Raji (cell line): ENCODE results near the gene CHN2.

Experiments
- POLR2A ChIP-seq: IDR thresholded peaks from 2 replicates; pipeline ENCODE4 v1.6.1; 2011; ENCODE audit warnings: low read depth, low read length, control low read depth; ENCODE audit not compliant: insufficient read depth

The CHN2 gene

DNA sequence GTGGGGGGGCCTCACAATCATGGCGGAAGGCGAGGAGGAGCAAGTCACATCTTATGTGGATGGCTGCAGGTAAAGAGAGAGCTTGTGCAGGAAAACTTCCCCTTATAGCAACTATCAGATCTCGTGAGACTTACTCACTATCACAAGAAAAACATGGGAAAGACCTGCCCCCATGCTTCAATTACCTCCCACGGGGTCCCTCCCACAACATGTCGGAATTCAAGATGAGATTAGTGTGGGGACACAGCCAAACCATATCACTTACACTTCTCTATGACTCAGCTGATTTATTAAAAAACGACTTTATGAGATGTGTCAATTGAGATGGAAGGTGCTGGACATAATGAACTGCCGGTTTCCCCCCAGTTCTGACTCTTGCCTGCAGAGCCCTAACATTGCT is 23.8 kb upstream of the CHN2 start:
- no peak for TF ChIP-seq POLR2A

DNA sequence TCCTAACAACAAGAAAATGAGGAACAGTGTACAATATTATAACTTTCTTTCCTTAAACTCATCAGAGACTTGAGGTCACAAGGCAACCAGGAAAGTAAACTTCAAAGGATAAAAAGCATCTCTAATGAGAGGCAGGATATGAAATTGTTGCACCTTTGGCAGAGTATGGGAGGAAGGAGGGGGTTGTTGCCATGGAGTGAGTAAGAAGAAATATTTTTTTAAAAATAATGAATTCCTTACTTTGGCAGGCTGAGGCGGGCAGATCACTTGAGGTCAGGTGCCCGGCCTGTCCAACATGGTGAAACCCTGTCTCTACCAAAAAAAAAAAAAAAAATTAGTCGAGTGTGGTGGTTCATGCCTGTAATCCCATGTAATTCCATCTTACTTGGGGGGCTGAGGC is 21.1 kb upstream of the CHN2 start:
- TF ChIP-seq POLR2A = no peak

DNA sequence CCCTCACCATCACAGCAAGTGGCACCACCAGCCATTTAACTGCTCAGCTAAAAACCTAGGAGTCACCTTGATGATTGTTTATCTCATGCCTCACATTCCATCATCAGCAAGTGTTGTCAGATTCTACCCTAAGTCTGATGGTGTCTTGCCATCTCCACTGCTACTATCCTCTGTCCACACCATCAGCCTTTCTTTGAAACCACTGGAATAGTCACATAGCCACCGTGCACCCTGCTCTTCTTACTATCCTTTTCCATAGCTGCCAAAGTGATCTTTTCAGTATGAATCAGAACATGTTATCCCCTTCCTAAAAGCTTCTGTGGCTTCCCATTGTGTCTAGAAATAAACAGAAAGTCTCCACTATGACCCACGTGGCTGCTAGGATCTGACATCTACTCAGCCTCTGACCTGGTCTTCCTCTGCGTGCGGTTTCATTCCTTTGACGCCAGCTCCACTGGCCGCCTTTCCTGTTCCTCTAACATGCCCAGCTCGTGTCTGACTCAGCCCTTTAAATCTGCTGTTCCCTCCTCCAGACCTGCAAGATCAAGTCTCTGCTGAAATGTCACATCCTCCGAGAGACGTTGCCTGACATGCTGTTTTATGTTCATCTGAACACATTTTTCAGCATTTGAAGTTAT is 16.5 kb upstream of the CHN2 start:
- TF ChIP-seq POLR2A = no peak

DNA sequence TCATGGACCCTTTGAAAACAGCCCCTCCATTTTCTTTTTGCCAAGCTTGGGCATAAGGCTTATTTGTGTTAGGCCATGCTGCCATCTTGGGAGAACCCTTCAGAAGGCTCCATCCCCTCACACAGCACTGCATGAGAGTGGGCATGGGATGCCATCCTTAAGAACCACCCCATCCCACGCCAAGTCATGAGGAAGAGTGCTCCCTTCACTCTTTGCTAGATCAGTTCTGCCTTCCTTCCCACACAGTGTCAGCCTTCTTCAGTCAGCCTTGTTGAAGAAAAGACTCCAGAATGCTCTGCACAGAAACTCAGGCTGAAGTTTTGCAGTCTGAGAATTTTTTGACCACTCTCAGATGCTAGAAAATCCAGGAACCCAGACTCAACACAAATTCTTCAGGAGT is 15.5 kb upstream of the CHN2 start:
- TF ChIP-seq POLR2A = no peak

DNA sequence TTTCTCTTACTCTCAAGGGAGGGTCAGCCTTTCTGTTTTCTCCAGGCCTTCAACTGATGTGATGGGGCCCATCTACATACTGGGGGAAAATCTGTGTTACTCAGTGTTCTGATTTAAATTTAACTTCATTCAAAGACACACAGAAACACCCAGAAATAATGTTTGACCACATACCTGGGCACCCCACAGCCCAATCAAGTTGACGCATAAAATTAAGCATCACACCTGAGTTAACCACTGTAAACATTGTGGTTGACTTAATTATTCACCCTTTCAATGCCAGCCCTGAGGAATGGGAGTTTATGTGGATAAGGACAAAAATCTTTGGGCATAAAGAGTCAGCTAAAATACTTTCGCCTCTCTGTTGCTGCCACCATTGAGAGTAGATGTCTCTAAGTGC is 10.0 kb upstream of the CHN2 start:
- TF ChIP-seq POLR2A = no peak

DNA sequence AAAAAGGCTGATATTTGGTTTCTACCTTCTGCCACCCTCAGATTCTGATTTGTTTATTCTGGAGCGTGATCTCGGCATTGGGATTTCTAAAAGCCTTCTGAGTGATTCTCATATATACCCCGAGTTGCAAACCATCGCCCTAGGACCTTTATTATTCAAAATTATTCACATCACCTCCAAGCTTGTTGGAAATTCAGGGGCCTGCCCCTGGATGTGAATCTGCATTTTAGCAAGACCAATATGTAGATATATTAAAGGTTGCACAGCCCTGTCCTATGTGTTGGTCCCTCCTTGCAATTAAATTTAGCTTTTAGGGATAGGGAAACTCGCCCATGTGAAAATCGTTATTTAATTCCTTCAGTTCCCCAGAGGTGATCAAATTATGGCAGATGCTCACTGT is 9.0 kb upstream of the CHN2 start:
- TF ChIP-seq POLR2A = no peak

DNA sequence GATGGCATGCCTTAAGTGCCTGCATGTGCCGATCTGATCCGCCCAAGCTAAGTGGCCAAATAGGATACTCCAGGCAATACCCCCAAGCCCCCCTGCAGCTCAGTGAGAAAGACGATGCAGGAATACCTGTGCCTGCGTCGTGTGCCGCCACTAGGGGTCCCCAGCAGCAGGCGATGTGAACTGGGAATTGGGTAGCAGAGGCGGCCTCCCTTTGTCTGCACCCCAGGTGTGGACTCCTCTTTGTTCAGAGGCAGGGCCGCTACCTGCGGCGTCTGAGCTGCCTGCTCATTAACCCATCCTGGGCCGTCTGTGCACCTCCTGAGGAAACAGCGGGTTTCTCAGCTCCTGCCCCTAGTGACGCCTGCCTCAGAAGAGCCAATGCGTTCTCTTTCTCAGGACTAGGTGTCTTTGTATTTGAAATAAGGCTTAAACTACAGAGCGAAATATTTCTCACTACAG is 4.8 kb upstream of the CHN2 start:
- TF ChIP-seq POLR2A = no peak

DNA sequence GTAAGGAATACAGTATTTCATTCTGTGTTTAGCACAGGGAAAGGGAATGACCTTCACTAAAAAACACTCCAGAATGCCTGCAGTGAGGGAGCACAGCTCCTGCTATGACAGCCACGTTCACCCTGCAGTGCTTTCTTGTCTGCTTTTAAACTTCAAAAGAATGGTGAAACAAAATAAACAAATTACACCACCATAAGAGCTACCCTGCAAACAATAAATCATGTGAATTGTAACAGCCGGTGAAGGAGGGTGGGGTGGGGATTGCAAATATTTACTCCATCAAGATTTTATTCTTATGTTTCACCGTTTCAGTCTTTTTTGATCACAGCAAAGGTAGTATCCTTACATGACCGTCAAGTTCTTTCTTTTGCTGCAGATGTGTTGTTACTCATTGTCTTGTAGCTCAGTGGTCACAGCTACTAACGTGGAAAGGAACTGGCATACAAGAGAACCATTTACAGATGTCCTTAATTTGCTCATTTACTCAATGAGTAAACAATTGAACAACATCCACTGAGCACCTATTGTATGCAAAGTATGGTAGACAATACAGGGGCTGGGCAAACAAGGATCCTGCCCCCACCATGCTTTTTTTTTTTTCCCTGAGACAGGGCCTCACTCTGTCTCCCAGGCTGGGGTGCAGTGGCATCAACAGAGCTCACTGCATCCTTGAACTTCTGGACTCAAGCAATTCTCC is 4.1 kb upstream of the CHN2 start:
- TF ChIP-seq POLR2A = no peak

DNA sequence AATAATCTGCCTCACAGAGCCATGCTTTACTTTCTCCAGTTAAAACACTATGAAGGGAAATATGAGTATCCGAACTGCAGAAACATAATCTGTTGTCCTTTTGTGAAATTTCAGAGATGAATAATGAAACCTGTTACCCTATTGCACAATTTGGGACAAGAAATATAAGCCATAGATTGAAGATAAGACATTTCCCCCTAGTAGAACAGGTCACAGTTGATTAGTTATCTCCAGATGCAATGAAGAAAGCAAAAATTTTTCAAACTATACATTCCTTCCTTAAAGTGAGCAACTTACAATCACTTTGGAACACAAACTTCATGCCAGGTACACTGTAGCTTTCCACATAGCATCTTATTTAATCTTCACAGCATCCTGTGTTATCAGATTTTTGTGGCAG is 2.3 kb upstream of the CHN2 start:
- no peak for TF ChIP-seq POLR2A

DNA sequence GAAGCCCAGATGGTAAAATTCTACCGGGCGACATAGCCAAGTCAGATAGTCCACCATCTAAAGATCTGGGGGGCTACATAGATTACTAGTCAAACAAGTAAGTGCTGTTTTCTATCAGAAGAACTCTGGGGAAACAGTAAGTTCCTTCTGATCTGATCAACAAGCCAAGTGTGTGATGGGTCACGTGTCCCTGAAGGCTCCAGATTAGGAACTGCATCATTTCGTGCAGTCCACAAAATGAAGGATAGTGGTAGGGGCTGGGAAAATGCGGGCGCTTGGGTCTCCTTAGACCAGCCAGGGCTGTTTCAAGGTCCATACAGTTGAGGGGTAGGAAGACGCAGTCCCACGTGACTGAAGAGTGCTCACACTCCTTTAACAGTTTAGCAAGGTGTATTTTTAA is 1.8 kb upstream of the CHN2 start:
- TF ChIP-seq POLR2A = no peak

DNA sequence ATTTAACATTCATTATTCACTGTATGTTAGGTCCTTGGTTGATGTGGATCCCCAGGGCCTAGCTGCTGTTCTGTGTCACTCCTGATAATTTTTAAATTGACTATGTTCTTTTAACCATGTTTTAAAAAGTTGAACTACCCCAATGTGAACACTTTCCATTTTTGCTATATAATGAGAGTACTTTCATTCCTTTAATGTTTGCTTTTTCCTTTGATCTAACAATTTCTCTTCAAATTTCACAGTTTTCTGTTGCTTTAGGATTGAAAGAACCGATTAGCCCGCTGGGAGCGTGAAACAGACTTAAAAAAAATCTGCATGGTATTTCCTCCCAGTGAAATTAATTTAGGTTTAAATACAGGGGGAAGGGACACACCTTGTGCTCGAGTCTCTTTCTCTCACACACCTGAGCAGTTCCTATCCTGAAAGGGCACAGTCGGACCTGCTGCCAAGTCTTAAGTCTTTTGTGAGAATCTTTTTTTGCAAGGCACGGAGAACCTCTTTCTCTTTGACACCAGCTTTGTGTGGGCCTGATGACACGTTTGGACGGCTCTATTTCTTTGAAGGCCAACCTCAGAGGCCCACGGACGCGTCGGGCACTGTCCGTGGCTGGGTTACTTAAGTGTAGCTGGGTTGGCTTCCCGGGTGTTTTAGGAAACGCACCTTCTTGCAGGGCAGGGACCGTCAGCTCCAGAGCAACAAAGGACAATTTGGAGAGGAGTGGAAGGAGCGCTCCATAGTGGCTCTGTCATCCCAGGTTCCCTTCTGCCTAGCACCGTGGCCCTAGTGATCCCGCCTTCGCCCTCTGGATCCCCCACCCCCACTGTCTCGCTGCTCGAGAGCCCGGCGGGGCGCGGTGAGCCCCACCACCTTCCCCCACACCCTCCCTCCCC is 1.0 kb upstream of the CHN2 start:
- TF ChIP-seq POLR2A = no peak

DNA sequence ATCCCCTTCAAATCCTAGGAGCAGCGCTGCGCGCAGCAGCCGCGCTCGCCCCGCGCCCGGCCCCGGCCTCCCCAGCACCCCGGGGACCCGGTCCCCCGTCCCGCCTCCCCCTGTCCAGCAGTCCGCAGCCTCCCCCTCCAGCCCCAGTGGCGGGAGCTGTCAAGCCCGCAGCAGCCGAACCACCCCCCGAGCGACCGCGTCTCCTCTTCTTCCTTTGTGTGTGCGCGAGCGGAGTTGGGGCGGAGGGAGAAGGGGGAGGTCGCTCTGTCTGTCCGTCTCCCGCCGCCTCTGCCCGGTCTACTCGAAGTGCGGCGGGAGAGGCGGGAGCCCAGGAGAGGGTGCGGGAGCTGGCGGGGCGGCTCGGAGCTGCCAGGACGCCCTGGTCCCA is 375 bp upstream of the CHN2 start:
- TF ChIP-seq POLR2A = no peak

DNA sequence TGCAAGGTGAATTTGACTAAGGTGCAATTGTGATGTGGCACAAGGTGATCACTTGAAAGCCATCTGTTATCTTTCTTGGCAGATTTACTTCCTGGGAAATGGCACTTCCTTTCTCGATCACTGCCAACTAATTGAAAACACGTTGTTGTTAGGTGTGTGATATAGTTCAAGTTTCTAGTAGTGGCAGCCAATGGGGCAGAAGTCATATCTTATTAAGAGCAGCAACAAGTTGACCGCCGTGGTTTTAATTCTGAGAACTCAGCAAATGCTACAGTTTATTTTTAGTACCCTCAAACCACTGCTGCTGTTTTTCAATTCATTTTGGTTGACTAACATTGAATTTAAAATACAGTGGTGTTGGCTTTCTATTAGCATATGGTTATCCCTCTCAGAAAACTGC is 1.6 kb downstream of the CHN2 start:
- no peak for TF ChIP-seq POLR2A

DNA sequence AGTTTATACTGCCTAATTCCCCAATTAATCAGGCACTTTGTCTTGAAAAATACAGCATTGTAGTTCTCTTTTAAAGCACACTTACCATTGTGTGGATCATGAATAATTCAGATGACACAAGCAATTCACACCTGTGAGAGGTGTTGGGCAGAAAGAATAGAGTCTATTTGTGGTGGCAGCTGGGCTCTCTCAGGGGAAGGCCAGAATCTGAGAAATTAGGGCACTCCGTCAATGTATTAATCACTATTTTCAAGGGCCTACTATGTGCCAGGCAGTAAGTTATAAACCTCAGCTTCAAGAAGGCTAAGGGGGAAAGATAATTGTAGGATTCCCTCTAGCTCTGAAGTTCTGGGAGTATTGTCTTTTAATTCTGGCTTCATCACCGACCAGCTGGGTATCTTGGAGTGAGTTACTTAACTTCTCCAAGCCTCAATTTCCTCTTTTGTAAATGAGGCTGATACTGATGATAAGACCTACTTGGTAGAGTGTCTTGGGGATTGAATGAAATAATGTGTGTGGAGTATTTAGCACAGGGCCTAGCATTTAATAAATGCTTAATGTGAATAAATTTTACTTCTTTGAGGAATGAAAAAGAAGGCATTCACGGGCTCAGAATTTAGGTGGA is 2.5 kb downstream of the CHN2 start:
- TF ChIP-seq POLR2A = no peak

DNA sequence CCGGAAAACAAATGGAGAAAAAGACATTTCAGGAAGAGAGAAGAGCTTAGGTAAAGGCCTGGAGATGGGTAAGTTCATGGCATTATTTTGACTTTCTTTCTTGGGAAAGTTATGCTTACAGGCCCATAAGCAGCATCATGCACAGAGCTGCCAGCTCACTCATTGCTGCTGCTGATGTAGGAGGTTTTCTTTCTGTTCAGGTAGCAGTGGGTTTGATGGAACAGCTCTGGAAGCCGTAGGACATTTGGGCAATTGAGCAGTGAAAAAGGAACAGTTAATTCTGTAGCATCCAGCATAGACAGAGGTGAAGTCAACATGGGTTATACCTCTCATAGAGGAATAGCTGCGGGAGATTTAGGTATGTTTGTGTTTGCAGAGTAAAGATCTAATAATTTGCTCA is 3.3 kb downstream of the CHN2 start:
- no peak for TF ChIP-seq POLR2A

DNA sequence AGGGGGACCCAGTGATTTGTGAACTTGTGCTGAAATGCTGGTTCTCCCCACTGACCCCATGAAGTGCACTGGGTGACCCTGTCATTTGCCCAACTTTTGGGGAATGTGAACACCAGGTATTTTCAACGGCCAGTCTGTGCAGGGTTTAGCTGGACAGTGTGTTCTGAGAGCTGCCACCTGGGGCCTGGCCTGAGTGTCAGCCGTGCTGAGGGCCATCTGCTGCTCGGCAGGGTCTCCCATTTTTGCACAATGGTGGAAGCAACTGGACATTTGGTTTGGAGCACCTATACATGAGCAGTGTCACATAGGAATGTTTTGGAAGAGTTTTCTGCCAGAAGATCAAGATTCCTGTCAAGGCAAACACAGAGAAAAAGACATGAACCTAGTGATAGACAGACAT is 5.2 kb downstream of the CHN2 start:
- TF ChIP-seq POLR2A = no peak

DNA sequence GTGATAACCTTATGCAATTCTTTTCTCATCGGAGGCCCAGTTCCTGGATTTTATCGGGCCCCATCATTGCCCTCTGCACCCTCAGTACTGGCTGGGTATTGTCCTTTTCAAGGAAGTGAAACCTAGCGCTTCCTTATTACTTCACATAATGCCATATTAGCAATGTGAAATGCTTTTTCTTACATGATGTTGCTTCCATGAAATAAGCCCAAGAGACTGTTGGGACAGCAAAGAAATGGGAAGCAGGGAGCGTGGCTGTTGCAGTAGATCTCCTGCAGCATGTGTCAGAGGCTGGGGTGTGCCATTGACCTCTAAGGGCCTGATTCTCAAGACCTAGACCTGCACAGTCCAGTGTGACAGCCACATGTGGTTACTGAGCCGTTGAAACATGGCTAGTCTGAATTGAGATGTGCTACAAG is 8.1 kb downstream of the CHN2 start:
- no peak for TF ChIP-seq POLR2A
